ENCODE results near the gene BCL7B.
"Not testable (repeated sequence)": the region's sequence is repeated elsewhere in the genome, so short reads cannot be mapped to it uniquely, and the experiment has no call there.

Gene BCL7B

GRCh38 chr7:73496626-73497025, 60.9 kb downstream of the BCL7B start:
- DNase-seq (ENCODE audit: low read depth) = no peak

DNA sequence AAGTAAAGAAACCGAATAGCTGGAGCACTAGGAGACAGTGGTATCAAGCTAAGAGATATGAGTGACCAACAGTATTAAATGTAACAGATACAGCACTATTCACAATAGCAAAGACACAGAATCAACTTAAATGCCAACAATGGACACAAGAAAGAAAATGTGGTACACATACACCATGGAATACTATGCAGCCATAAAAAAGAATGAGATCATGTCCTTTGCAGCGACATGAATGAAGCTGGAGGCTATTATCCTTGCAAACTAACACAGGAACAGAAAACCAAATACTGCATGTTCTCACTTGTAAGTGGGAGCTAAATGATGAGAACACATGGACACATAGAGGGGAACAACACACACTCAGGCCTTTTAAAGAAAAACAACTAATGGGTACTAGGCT, 62.0 kb downstream of the BCL7B start:
- DNase-seq (ENCODE audit: low read depth) = not testable (repeated sequence)

GRCh38 chr7:73489976-73490375, 67.5 kb downstream of the BCL7B start:
- DNase-seq (ENCODE audit: low read depth) = no peak

DNA sequence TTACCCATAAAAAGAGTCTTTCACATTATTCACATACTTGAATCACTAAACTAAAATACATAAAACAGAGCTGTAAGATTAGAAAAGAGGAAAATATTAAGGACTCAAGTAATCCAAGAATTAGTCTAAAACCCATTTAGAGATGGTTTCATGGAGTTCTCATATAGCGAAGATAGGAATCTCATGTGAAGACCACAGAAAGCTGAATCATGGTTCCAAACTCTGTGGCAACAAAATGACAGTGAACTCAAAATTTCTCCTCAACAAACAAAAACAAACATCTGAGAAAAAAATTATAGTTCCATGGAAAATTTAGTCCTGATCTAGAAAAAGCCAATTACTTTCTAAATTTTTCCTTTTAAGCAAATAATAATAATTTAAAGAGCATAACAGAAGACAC, 70.0 kb downstream of the BCL7B start:
- no peak for DNase-seq (ENCODE audit: low read depth)

Measured in GM04503 (cell line).